Measurements from ENCODE around the gene DDX20.

DNA sequence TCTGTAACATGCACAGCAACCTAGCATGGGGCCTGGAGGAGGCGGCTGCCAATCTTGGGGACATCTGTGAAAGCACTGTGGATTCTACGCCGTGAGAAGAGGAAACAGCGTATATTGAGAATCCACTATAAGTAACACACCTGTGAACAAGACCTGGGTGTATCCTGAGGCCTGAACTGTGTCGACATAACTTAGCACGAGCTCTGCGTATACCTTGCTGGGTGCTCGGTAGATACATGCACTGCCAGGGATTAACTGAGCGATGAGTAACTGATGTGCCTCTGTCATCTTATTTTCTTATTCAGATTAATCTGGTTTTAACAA lies 58.6 kb downstream of the DDX20 start:
- TF ChIP-seq EZH2 (IDR thresholded peaks at IDR 0.05; ENCODE audit: insufficient read depth, poor library complexity, severe bottlenecking) (no peak), EZH2phosphoT487 (IDR thresholded peaks at IDR 0.05; ENCODE audit: insufficient read depth, low read depth) (no peak)
